Fibroblast of the aortic adventitia (primary cell): Measurements from ENCODE around the gene ETV6. TPM values are rescaled to one million over a fixed set of nuclear protein-coding genes. Genes with fewer than 3 reads are reported as not detected.
A peak's percentile ranks its signal among the peaks of the same experiment; 100 is the strongest.

Source experiments
- DNase-seq: peaks from one replicate; pipeline ENCODE4 v3.0.0-alpha.2; 2010; ENCODE audit warnings: low read depth
- H3K4me3 ChIP-seq: 2 replicates; pipeline ENCODE4 v1.5.1; 2011; ENCODE audit warnings: low read depth, mild to moderate bottlenecking, control low read depth, low read length, moderate library complexity
- total RNA-seq: library from RNA; depleted of rRNA; stranded (reverse); fragments of >200 nt; gene quantifications from 2 replicates; pipeline ENCODE4 v1.2.3, GENCODE V29; 2012; ENCODE audit warnings: low replicate concordance
- TF ChIP-seq, protein P1 (sequence below): IDR thresholded peaks from 2 replicates; pipeline ENCODE4 v1.5.1; 2011; ENCODE audit warnings: mild to moderate bottlenecking, low read length, control low read depth, inconsistent platforms; ENCODE audit not compliant: insufficient read depth

ETV6 gene
- total RNA-seq, 1 donor, result 6.1 TPM

DNA sequence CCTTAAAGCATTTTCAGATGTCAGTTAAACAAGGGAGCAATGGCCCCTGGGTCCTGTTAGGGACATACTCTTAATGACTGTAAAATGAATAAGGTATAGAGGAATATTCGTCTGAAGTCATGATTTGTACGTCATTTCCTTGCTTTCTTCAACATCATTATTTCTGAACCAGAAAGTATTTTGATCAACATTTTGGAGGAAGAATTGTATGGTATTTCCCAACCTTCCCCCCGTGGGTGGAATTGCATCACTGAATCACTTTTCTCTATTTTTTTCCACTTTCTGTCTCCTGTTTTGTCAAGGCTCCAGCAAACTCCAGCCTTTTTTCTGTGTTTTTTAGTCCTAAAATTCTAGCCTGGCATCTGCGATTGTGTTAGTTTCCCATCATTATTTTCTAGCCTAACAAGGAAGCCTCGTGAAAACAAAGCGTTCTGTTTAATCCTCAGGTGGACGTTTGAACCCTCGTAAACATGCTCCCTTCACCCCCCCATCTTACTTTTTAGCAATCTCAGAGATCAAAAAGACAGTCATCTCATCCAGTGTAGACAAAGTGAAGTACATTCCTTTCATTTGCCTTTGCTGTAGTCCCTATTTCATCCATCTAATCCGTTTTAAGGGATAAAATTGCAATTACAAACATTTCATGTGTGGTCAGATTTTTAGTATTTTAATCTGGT lies 62.3 kb downstream of the ETV6 start:
- TF ChIP-seq, protein P1, sequence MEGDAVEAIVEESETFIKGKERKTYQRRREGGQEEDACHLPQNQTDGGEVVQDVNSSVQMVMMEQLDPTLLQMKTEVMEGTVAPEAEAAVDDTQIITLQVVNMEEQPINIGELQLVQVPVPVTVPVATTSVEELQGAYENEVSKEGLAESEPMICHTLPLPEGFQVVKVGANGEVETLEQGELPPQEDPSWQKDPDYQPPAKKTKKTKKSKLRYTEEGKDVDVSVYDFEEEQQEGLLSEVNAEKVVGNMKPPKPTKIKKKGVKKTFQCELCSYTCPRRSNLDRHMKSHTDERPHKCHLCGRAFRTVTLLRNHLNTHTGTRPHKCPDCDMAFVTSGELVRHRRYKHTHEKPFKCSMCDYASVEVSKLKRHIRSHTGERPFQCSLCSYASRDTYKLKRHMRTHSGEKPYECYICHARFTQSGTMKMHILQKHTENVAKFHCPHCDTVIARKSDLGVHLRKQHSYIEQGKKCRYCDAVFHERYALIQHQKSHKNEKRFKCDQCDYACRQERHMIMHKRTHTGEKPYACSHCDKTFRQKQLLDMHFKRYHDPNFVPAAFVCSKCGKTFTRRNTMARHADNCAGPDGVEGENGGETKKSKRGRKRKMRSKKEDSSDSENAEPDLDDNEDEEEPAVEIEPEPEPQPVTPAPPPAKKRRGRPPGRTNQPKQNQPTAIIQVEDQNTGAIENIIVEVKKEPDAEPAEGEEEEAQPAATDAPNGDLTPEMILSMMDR, result no peak
- DNase-seq, result peak; percentile 79
- no peak overlapping the region for H3K4me3 ChIP-seq

DNA sequence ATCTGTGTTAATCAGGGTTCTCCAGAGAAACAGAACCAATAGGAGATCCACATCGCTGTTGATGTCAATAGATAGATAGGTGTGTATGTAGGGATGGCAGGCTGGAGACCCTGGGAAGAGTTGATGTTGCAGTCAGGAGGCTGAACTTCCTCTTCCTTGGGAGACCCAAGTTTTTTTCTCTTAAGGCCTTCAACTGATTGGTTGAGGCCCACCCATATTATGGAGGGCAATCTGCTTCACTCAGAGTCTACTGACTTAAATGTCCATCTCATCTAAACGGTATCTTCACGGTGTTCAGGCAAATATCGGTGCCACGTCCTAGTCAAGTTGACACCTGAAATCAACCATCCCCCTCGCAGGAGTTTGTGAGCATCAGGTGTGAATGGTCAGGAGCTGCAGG lies 63.0 kb downstream of the ETV6 start:
- no peak for DNase-seq
- no peak overlapping the region for H3K4me3 ChIP-seq
- TF ChIP-seq, protein P1, result no peak

DNA sequence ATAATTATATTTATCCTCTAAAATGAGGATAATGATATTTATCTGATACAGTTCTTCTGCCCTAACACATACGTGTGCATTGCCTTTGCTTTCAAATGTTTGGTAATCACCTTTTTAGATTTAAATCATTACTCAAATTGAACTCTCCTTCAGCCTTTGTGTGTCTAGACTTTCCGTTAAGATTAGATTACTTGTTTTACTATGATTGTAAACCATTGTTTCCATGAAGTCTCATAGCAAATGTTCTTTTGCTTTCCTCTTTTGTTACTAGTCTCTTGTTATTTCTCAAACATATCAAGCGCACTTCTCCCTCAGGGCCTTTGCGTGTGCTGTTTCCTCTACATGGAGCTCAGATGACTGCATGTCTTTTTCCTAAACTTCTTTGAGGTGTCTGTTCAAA lies 63.7 kb downstream of the ETV6 start:
- H3K4me3 ChIP-seq, result no peak overlapping the region
- no peak for DNase-seq
- TF ChIP-seq, protein P1, result no peak

GRCh38 chr12:11714626-11715025 lies 65.2 kb downstream of the ETV6 start:
- TF ChIP-seq, protein P1, result no peak
- H3K4me3 ChIP-seq, result no peak overlapping the region
- no peak for DNase-seq

DNA sequence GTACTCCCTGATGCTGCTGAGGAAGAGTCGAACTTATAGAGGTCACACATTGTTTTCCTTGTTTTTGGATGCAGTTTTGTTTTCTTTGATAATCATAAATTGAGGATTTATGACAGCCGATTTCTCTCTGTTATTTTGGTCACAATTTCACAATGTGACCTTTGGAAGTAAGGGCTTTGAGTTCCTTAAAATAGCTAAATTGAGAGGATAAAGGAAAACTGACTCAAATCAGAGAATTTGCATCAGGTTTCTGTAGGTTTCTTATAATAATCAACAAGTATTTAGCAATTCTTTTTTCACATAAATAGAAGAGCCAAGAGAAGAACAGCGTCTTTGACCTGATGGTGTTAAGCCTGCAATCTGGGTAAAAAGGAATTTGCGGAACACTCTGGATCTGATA lies 66.1 kb downstream of the ETV6 start:
- DNase-seq, result no peak
- H3K4me3 ChIP-seq, result no peak overlapping the region
- TF ChIP-seq, protein P1, result no peak

- H3K4me3 ChIP-seq, result no peak overlapping the region
- TF ChIP-seq, protein P1, result no peak
- DNase-seq, result no peak
Observed at GRCh38 chr12:11716794-11717518, 67.5 kb downstream of the ETV6 start.
